C4-2B (cell line): ENCODE measurements around the gene ZNF521.
A peak's percentile ranks its signal among the peaks of the same experiment; 100 is the strongest.

Source experiments
- H3K27ac ChIP-seq: fragments of 450-650 bp; 2 replicates; pipeline ENCODE4 v1.5.1; 2017
- CTCF ChIP-seq: fragments of 450-650 bp; conservative IDR thresholded peaks from 2 replicates; pipeline ENCODE4 v1.5.1; 2017; ENCODE audit warnings: mild to moderate bottlenecking
- ZFX ChIP-seq: fragments of 450-650 bp; IDR thresholded peaks from 2 replicates; pipeline ENCODE4 v1.6.1; 2017

ZNF521 gene

GRCh38 chr18:25322806-25323205 lies 29.2 kb downstream of the ZNF521 start:
- TF ChIP-seq CTCF (no peak), ZFX (no peak)
- no peak overlapping the region for H3K27ac ChIP-seq

GRCh38 chr18:25316381-25317018 lies 35.5 kb downstream of the ZNF521 start:
- H3K27ac ChIP-seq = no peak overlapping the region
- TF ChIP-seq ZFX (no peak), CTCF (no peak)

- TF ChIP-seq CTCF (no peak), ZFX (no peak)
- no peak overlapping the region for H3K27ac ChIP-seq
Measured at GRCh38 chr18:25314838-25315190, 37.2 kb downstream of the ZNF521 start.

- H3K27ac ChIP-seq = no peak overlapping the region
- TF ChIP-seq CTCF (no peak), ZFX (no peak)
Measured at GRCh38 chr18:25314151-25314837, 37.7 kb downstream of the ZNF521 start.

- H3K27ac ChIP-seq = no peak overlapping the region
- TF ChIP-seq CTCF (no peak), ZFX (no peak)
Measured at GRCh38 chr18:25313268-25313667, 38.7 kb downstream of the ZNF521 start.

- H3K27ac ChIP-seq = no peak overlapping the region
- no peak for TF ChIP-seq ZFX
- peak; percentile 52 for TF ChIP-seq CTCF
Measured at GRCh38 chr18:25310045-25310444, 41.9 kb downstream of the ZNF521 start.

GRCh38 chr18:25308381-25308780 lies 43.6 kb downstream of the ZNF521 start:
- TF ChIP-seq ZFX (no peak), CTCF (no peak)
- no peak overlapping the region for H3K27ac ChIP-seq
